ENCODE results near the gene MCOLN3.
"Not testable (repeated sequence)": the region's sequence is repeated elsewhere in the genome, so short reads cannot be mapped to it uniquely, and the experiment has no call there.

The MCOLN3 gene

GRCh38 chr1:85015826-85016225 lies 32.5 kb downstream of the MCOLN3 start:
- Histone ChIP-seq H3K36me3 (no peaks in the 10 kb centered on the region), H3K9me3 (ENCODE audit: severe bottlenecking) (no peaks in the 10 kb centered on the region), H3K27ac (no peak overlapping the region), H3K4me3 (ENCODE audit: low read depth, low read length) (no peak overlapping the region), H3K27me3 (ENCODE audit: insufficient read depth, low read depth, severe bottlenecking) (no peaks in the 10 kb centered on the region)
- DNase-seq, result no peak
- TF ChIP-seq CTCF (IDR thresholded peaks at IDR 0.05; ENCODE audit: low read depth, low read length), result no peak

- H3K27ac ChIP-seq; DNase-seq; H3K9me3 ChIP-seq (ENCODE audit: severe bottlenecking); H3K27me3 ChIP-seq (ENCODE audit: insufficient read depth, low read depth, severe bottlenecking); H3K4me3 ChIP-seq (ENCODE audit: low read depth, low read length); H3K36me3 ChIP-seq: not testable (repeated sequence)
Observed at GRCh38 chr1:85005641-85006040, 42.7 kb downstream of the MCOLN3 start.

- no peak for TF ChIP-seq CTCF (IDR thresholded peaks at IDR 0.05; ENCODE audit: low read depth, low read length)
- H3K36me3 ChIP-seq, result no peaks in the 10 kb centered on the region
Observed at GRCh38 chr1:85001742-85002141, 46.6 kb downstream of the MCOLN3 start.

GRCh38 chr1:84998642-84999280 lies 49.5 kb downstream of the MCOLN3 start:
- Histone ChIP-seq H3K36me3 (no peaks in the 10 kb centered on the region), H3K27me3 (ENCODE audit: insufficient read depth, low read depth, severe bottlenecking) (peaks cover 7% of the 10 kb centered on the region), H3K4me3 (ENCODE audit: low read depth, low read length) (no peak overlapping the region), H3K9me3 (ENCODE audit: severe bottlenecking) (no peaks in the 10 kb centered on the region), H3K27ac (no peak overlapping the region)
- TF ChIP-seq CTCF (IDR thresholded peaks at IDR 0.05; ENCODE audit: low read depth, low read length), result no peak
- no peak for DNase-seq

More at GRCh38 chr1:85001742-85002141, 46.6 kb downstream of the MCOLN3 start:
- Histone ChIP-seq H3K27me3 (ENCODE audit: insufficient read depth, low read depth, severe bottlenecking) (peaks cover 7% of the 10 kb centered on the region), H3K9me3 (ENCODE audit: severe bottlenecking) (peaks cover 4% of the 10 kb centered on the region), H3K27ac (no peak overlapping the region), H3K4me3 (ENCODE audit: low read depth, low read length) (no peak overlapping the region)
- DNase-seq, result no peak

GRCh38 chr1:84997667-84998600 lies 50.4 kb downstream of the MCOLN3 start:
- Histone ChIP-seq H3K4me3 (ENCODE audit: low read depth, low read length) (peak overlapping the region; percentile 56), H3K36me3 (no peaks in the 10 kb centered on the region), H3K27ac (no peak overlapping the region), H3K9me3 (ENCODE audit: severe bottlenecking) (no peaks in the 10 kb centered on the region), H3K27me3 (ENCODE audit: insufficient read depth, low read depth, severe bottlenecking) (peaks cover 7% of the 10 kb centered on the region)
- no peak for DNase-seq
- TF ChIP-seq CTCF (IDR thresholded peaks at IDR 0.05; ENCODE audit: low read depth, low read length), result no peak

Data from WERI-Rb-1 (cell line).